GM18951 (cell line): ENCODE measurements around the gene MAP2K4.
"Not testable (repeated sequence)": the region's sequence is repeated elsewhere in the genome, so short reads cannot be mapped to it uniquely, and the experiment has no call there.

Experiments
- POLR2A ChIP-seq: IDR thresholded peaks from 4 replicates; pipeline ENCODE4 v1.6.1; 2011; ENCODE audit warnings: mild to moderate bottlenecking; ENCODE audit not compliant: insufficient read length, insufficient read depth; ENCODE audit errors: extremely low read depth
- in situ Hi-C: fragments of 300-500 bp; cut with MboI; formaldehyde crosslinking; loops from one replicate; pipeline ENCODE4 v1.12.0; 2022; ENCODE audit warnings: low sequenced_read_pairs, mixed read lengths, inconsistent platforms; ENCODE audit not compliant: unreplicated experiment

The MAP2K4 gene

DNA sequence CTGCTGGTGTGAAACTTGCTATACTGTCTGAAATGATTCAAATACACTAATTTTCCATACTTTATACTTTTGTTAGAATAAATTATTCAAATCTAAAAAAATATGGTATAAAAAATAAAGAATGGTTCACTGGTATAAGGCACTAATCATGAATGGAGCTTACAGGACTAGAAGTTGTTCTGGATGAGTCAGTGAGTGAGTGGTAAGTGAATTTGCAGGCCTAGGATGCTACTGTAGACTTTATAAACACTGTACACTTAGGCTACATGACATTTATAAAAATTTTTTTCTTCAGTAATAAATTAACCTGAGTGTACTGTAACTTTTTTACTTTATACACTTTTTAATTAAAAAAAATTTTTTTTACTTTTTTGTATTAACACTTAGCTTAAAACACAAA, 95.5 kb downstream of the MAP2K4 start:
- no peak for TF ChIP-seq POLR2A
- in situ Hi-C loops: no loop called here

DNA sequence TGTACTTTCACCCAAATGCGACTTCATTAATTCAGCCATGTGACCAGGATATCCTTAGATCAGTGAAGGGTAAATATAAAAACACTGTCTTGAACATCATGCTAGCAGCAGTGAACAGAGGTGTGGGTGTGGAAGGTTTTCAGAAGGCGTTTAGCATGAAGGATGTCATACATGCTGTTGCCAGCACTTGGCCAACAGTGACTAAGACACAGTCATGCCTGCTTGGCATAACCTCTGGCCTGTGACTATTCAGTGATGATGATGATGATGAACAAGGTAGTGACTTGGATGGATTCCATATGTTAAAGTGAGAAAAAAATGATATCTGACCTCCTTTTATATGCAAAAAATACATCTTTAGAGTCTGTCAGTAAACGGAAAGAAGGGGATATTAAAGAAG, 97.9 kb downstream of the MAP2K4 start:
- in situ Hi-C loops: no loop called here

DNA sequence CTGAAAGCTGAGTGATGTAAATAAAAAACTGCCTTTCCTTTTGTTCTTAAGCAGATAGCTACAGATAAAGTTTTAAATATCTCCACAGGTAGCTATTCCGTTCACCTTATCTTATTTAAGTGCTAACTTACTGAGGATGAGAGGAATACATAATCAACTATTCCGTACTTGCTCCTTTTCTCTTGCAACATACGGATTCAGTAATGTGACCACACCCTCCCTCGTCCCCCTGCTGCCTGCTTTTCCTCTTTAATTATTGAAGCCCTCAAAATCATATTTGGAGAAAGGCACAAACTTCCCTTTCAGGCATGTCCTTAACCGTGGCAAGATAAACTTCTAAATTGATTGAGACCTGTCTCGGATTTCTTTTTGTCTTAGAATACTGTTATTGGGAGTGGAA, 101.4 kb downstream of the MAP2K4 start:
- in situ Hi-C loops: no loop called here
- TF ChIP-seq POLR2A: no peak

More for the DNA sequence above, 97.9 kb downstream of the MAP2K4 start:
- no peak for TF ChIP-seq POLR2A

DNA sequence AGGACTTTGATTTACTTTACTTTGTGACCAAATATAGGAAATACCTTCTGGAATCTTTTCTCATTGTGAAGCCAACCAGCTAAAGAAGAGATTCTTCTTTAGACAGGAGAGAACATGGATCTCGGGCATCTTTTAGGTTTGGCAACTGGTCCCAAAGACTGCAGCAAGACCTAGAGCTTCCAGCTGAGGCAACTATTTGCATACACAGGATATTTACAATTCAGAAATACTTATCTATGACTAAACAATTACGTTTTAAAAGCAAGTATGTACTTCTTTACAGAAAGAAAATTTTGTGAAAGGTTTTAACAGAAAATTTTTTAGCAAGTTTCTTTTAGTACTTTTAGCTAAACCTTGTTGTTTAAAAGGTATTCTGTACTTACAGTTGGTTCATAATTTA, 106.5 kb downstream of the MAP2K4 start:
- TF ChIP-seq POLR2A: no peak
- in situ Hi-C loops: no loop called here

DNA sequence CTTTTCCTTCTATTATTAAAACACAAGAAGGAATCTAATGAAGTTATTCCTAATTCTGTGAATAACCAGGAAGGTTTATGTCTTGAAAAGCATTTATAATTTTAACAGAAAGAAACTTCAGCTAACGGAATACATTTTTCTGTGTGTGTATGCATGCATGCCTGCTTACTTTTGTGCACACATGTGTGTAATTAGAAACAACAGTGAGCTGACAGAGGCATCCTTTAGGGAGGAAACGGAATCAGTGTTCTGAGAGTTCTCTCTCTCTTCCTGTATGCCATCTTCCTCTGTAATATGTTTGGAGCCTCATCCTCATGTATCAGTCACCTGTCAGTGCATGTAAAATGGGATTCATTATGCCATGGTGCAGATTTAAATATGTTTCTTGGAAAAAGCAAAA, 107.0 kb downstream of the MAP2K4 start:
- TF ChIP-seq POLR2A: no peak
- in situ Hi-C loops: no loop called here

DNA sequence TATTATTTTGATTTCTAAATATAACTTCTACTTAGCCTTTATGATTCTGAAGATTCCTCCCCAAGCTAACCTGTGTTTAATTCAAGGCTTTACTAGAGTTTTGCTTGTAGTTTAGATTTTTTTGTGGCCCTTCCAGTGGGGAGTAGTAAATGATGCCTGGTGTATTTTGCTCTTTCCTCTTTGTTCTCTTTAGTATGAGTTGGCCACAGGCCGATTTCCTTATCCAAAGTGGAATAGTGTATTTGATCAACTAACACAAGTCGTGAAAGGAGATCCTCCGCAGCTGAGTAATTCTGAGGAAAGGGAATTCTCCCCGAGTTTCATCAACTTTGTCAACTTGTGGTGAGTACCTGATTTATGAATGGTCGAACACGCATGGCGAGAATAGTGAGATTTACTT, 108.3 kb downstream of the MAP2K4 start:
- in situ Hi-C loops: no loop called here
- no peak for TF ChIP-seq POLR2A

DNA sequence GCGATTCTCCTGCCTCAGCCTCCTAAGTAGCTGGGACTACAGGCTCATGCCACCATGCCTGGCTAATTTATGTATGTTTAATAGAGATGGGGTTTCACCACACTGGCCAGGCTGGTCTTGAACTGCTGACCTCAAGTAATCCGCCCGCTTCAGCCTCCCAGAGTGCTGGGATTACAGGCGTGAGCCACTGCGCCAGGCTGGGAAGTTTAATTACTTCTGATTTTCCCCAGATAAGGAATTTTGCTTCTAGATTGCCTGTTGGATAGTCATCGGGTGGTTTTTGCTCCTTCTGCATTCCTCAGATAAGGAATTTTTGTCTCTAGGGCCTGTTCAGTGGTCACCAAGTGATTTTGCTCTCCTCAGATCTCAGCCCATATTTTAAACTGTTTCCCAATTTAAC, 112.5 kb downstream of the MAP2K4 start:
- in situ Hi-C loops: no loop called here
- TF ChIP-seq POLR2A: no peak

DNA sequence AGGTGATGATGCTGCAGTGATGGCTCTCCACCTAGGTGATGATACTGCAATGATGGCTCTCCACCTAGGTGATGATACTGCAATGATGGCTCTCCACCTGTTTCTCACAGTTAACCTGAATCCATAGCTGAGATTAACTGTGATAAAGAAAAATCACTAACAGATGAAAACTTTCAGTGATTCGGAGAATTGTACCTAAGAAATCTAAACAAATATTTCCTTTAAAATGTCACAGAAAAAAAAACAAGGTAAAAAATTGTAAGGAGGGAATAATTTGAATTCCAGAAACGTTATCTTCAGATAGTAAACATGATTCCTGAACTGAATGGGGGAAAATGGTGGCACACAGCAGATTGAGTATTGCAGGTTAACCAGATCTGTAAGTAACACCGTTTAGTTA, 113.4 kb downstream of the MAP2K4 start:
- in situ Hi-C loops: no loop called here
- TF ChIP-seq POLR2A: no peak

DNA sequence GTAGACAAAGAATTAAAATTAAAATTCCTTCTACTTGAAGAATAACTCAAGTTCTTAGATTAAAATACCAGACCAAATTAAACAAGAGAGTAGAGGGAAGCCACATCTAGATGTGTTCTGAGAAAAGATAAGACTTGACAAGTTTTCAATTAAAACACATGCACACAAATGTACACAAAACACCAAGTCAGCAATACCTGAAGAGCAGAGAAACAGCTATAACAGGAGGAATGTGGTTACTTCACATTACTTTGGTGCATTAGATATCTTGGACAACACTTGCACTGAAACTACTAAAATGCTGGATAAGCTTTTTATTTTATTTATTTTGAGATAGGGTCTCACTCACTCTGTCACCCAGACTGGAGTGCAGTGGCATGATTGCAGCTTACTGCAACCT, 113.9 kb downstream of the MAP2K4 start:
- in situ Hi-C loops: no loop called here
- TF ChIP-seq POLR2A: no peak

DNA sequence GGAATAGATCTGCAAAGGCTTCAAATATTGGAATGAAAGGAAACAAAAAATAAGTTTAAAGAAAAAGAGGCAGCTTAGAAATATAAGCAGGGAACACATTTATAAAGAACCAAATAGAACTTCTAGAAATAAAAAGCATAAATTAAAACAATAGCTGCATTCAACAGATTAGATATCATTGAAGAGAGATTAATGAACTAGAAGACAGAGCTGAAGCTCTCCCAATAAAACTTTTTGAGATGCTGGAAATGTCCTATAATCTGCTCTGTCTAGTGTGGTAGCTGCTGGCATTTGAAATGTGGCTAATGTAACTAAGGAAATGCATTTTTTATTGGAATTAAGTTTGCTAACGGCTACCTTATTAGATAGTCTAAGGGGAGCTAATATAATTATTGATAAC, 115.6 kb downstream of the MAP2K4 start:
- TF ChIP-seq POLR2A: no peak
- in situ Hi-C loops: no loop called here

DNA sequence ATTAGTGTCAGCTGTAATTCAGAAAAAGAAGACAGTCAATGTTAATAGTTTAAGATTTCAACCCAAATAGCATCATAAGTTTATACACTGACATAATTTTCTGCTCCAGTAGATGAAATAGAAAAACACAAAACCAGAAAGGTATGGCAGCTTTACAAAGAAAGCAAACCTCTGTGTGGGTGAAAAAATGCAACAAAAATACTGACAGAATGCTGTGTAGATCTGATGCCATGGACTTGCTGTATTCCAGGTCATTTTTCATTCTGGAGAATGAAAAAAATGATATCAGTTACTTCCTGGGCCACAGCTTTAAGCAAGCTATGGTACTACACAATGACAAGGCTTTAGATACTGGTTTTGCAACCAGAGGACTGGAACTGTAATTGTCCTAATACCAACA, 116.0 kb downstream of the MAP2K4 start:
- in situ Hi-C loops: no loop called here
- no peak for TF ChIP-seq POLR2A

DNA sequence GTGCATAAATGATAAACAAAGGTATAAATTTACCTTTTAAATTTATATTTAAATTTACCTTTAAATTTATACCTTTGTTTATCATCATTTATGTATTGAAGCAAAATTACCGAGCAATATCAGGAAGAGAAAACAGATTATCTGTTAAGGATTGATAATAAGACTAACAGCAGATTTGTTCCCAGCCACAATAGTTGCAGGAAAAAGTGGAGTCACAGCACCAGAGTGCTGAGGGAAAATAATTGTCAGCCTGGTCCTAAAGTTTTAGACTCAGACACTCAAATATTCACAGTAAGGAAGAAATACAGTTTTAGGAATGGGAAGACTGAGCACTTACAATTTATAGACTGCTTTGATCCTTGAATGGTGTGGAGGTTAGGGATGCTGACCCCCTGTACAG, 117.2 kb downstream of the MAP2K4 start:
- TF ChIP-seq POLR2A: no peak
- in situ Hi-C loops: no loop called here

DNA sequence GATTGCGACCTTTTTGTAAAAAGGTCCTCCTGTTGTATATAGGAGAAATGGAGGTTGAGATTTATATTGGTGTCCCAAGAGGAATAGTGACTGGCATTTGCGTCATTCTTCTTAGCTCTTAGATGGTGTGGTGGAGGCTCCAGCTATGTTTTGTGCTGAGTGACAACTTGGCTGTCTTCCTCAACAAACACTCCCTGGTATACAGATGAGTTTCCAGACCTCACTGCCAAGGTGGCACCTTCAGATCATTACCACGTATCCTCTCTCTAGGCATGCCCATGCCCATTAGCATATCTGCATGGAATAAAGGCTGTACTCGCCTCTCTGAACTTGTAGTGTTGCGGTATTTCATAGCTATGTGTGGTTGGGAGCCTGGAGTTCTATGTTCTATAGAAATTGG, 120.0 kb downstream of the MAP2K4 start:
- in situ Hi-C loops: no loop called here
- no peak for TF ChIP-seq POLR2A

DNA sequence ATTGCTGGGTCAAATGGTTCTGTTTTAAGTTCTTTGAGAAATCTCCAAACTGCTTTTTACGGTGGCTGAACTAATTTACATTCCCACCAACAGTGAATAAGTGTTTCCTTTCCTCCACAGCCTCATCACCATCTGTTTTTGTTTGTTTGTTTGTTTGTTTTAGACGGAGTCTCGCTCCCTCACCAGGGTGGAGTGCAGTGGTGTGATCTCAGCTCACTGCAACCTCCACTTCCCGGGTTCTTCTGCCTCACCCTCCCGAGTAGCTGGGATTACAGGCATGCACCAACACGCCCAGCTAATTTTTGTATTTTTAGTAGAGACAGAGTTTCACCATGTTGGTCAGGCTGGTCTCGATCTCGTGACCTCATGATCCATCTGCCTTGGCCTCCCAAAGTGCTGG, 141.5 kb downstream of the MAP2K4 start:
- in situ Hi-C loops: not testable (repeated sequence)

DNA sequence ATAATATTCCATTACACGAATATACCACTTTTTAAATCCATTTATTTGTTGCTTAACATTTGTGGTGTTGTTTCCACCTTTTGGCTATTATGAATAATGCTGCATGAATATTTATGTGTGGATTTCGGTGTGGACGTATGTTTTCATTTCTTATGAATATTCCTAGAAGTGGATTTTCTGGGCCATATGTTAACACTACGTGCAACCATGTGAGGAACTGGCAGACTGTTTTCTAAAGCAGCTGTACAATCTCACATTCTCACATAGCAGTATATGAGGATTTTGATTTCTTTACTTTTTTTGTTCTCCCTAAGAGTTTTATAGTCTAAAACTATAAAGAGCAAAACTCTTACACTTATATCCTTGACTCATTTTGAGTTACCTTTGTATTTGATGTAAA, 143.4 kb downstream of the MAP2K4 start:
- TF ChIP-seq POLR2A: no peak
- in situ Hi-C loops: no loop called here
